Adipocyte (in vitro differentiated cells): ENCODE results near the gene IRS4.

Experiments used
- DNase-seq: peaks from one replicate; pipeline ENCODE4 v3.0.0-alpha.2; 2015; ENCODE audit warnings: low read depth
- H3K27me3 ChIP-seq: replicated peaks from 2 replicates; pipeline ENCODE4 v1.7.0; 2013; ENCODE audit warnings: mild to moderate bottlenecking, low read length, moderate library complexity; ENCODE audit not compliant: control insufficient read depth, insufficient read depth
- H3K36me3 ChIP-seq: 2 replicates; pipeline ENCODE4 v1.7.0; 2013; ENCODE audit warnings: low read length, mild to moderate bottlenecking, moderate library complexity; ENCODE audit not compliant: control insufficient read depth, insufficient read depth, severe bottlenecking
- H3K4me1 ChIP-seq: 2 replicates; pipeline ENCODE4 v1.7.0; 2013; ENCODE audit warnings: mild to moderate bottlenecking, low read length, moderate library complexity; ENCODE audit not compliant: control insufficient read depth, insufficient read depth
- H3K4me3 ChIP-seq: 2 replicates; pipeline ENCODE4 v1.7.0; 2013; ENCODE audit warnings: mild to moderate bottlenecking, low read length, moderate library complexity
- H3K9ac ChIP-seq: 2 replicates; pipeline ENCODE4 v1.7.0; 2013; ENCODE audit warnings: mild to moderate bottlenecking, low read length, moderate library complexity
- H3K9me3 ChIP-seq: 2 replicates; pipeline ENCODE4 v1.7.0; 2013; ENCODE audit warnings: mild to moderate bottlenecking, low read length, moderate library complexity; ENCODE audit not compliant: control insufficient read depth

IRS4 gene

GRCh38 chrX:108736509-108737479 is at the start of gene IRS4:
IRS4 (minus strand) TSS chrX:108736563.
- no peaks in the 10 kb centered on the region for H3K4me1 ChIP-seq
- H3K27me3 ChIP-seq = peaks cover 55% of the 10 kb centered on the region
- H3K36me3 ChIP-seq = no peaks in the 10 kb centered on the region
- peak within 1 kb of the TSS; percentile 61 for H3K4me3 ChIP-seq
- peaks cover 6% of the 10 kb centered on the region for H3K9me3 ChIP-seq
- H3K9ac ChIP-seq = no peak within 1 kb of the TSS
- peak; percentile 18 for DNase-seq

GRCh38 chrX:108772549-108772948 is 36.2 kb upstream of the IRS4 start:
- peaks cover 8% of the 10 kb centered on the region for H3K9me3 ChIP-seq
- no peak for DNase-seq
- H3K27me3 ChIP-seq = no peaks in the 10 kb centered on the region
- no peaks in the 10 kb centered on the region for H3K36me3 ChIP-seq
- H3K4me3 ChIP-seq = no peak overlapping the region
- H3K9ac ChIP-seq = no peak overlapping the region
- H3K4me1 ChIP-seq = no peaks in the 10 kb centered on the region

- H3K9ac ChIP-seq = no peak overlapping the region
- peaks cover 5% of the 10 kb centered on the region for H3K27me3 ChIP-seq
- no peaks in the 10 kb centered on the region for H3K36me3 ChIP-seq
- peaks cover 10% of the 10 kb centered on the region for H3K9me3 ChIP-seq
- H3K4me1 ChIP-seq = no peaks in the 10 kb centered on the region
- no peak for DNase-seq
- H3K4me3 ChIP-seq = no peak overlapping the region
Observed at GRCh38 chrX:108763559-108763958, 27.2 kb upstream of the IRS4 start.

- Histone ChIP-seq H3K9ac (no peak overlapping the region), H3K4me3 (no peak overlapping the region), H3K36me3 (no peaks in the 10 kb centered on the region), H3K27me3 (peaks cover 43% of the 10 kb centered on the region), H3K4me1 (no peaks in the 10 kb centered on the region), H3K9me3 (no peaks in the 10 kb centered on the region)
- DNase-seq = no peak
Observed at GRCh38 chrX:108740299-108740774, 4.0 kb upstream of the IRS4 start.

- H3K36me3 ChIP-seq = no peaks in the 10 kb centered on the region
- no peak for DNase-seq
- no peaks in the 10 kb centered on the region for H3K4me1 ChIP-seq
- no peak overlapping the region for H3K4me3 ChIP-seq
- H3K9ac ChIP-seq = no peak overlapping the region
- H3K27me3 ChIP-seq = peaks cover 57% of the 10 kb centered on the region
- peaks cover 6% of the 10 kb centered on the region for H3K9me3 ChIP-seq
Observed at GRCh38 chrX:108737754-108738153, 1.4 kb upstream of the IRS4 start.

GRCh38 chrX:108735679-108736508 is 469 bp downstream of the IRS4 start:
- Histone ChIP-seq H3K4me1 (no peaks in the 10 kb centered on the region), H3K36me3 (no peaks in the 10 kb centered on the region), H3K9ac (no peak overlapping the region), H3K9me3 (peaks cover 6% of the 10 kb centered on the region), H3K27me3 (peaks cover 64% of the 10 kb centered on the region), H3K4me3 (peak overlapping the region; percentile 61)
- peak; percentile 34 for DNase-seq

GRCh38 chrX:108735091-108735678 is 1.2 kb downstream of the IRS4 start:
- Histone ChIP-seq H3K4me3 (peak overlapping the region; percentile 61), H3K4me1 (no peaks in the 10 kb centered on the region), H3K27me3 (peaks cover 70% of the 10 kb centered on the region), H3K9me3 (peaks cover 6% of the 10 kb centered on the region), H3K36me3 (no peaks in the 10 kb centered on the region), H3K9ac (no peak overlapping the region)
- no peak for DNase-seq

GRCh38 chrX:108734426-108734825 is 1.9 kb downstream of the IRS4 start:
- DNase-seq = no peak
- Histone ChIP-seq H3K36me3 (no peaks in the 10 kb centered on the region), H3K9me3 (peaks cover 6% of the 10 kb centered on the region), H3K27me3 (peaks cover 72% of the 10 kb centered on the region), H3K4me3 (no peak overlapping the region), H3K9ac (no peak overlapping the region), H3K4me1 (no peaks in the 10 kb centered on the region)

- Histone ChIP-seq H3K4me3 (no peak overlapping the region), H3K9ac (no peak overlapping the region), H3K36me3 (no peaks in the 10 kb centered on the region), H3K4me1 (no peaks in the 10 kb centered on the region), H3K9me3 (peaks cover 6% of the 10 kb centered on the region), H3K27me3 (peaks cover 74% of the 10 kb centered on the region)
- no peak for DNase-seq
Observed at GRCh38 chrX:108732630-108733321, 3.6 kb downstream of the IRS4 start.

GRCh38 chrX:108731153-108731552 is 5.2 kb downstream of the IRS4 start:
- H3K36me3 ChIP-seq = no peaks in the 10 kb centered on the region
- H3K9me3 ChIP-seq = peaks cover 6% of the 10 kb centered on the region
- no peak for DNase-seq
- H3K27me3 ChIP-seq = peaks cover 77% of the 10 kb centered on the region
- H3K9ac ChIP-seq = no peak overlapping the region
- no peak overlapping the region for H3K4me3 ChIP-seq
- H3K4me1 ChIP-seq = no peaks in the 10 kb centered on the region
